Naive B cell (primary cell): Measurements from ENCODE around the gene PPIG. TPM values are rescaled to one million over a fixed set of nuclear protein-coding genes. Genes with fewer than 3 reads are reported as not detected.
A peak's percentile ranks its signal among the peaks of the same experiment; 100 is the strongest.
"Not testable (repeated sequence)": the region's sequence is repeated elsewhere in the genome, so short reads cannot be mapped to it uniquely, and the experiment has no call there.

ENCODE experiments used
- ATAC-seq, 2 donors: fragments of 150-1000 bp; cut with Tn5 transposase; 2 replicates each; pipeline ENCODE4 v1.10.0; 2021; ENCODE audit warnings: low read depth in 2 of 2, mild to moderate bottlenecking in 2 of 2, moderate library complexity in 2 of 2
- DNase-seq: peaks from one replicate; pipeline ENCODE4 v3.0.0; 2022
- H3K27ac Mint-ChIP-seq, 6 donors: one replicate each; pipeline ENCODE4 v1.8.0; 2020 to 2022; ENCODE audit warnings: mild to moderate bottlenecking in 6 of 6, mixed read lengths in 6 of 6, moderate library complexity in 5 of 6, inconsistent platforms in 2 of 6
- H3K27me3 Mint-ChIP-seq, 3 donors: one replicate each; pipeline ENCODE4 v1.8.0; 2021 to 2022; ENCODE audit warnings: mixed read lengths in 3 of 3, mild to moderate bottlenecking in 1 of 3
- H3K36me3 Mint-ChIP-seq, 2 donors: one replicate each; pipeline ENCODE4 v1.8.0; 2020 to 2022; ENCODE audit warnings: mixed read lengths in 2 of 2, inconsistent platforms in 1 of 2, mild to moderate bottlenecking in 1 of 2
- H3K4me1 Mint-ChIP-seq, 3 donors: one replicate each; pipeline ENCODE4 v1.8.0; 2020 to 2022; ENCODE audit warnings: mixed read lengths in 3 of 3, inconsistent platforms in 1 of 3, mild to moderate bottlenecking in 1 of 3, moderate library complexity in 1 of 3
- H3K4me3 Mint-ChIP-seq, 8 donors: one replicate each; pipeline ENCODE4 v1.8.0; 2020 to 2022; ENCODE audit warnings: mild to moderate bottlenecking in 8 of 8, mixed read lengths in 8 of 8, moderate library complexity in 8 of 8, inconsistent platforms in 2 of 8
- H3K9me3 Mint-ChIP-seq, 7 donors: one replicate each; pipeline ENCODE4 v1.8.0; 2020 to 2022; ENCODE audit warnings: mixed read lengths in 7 of 7, mild to moderate bottlenecking in 5 of 7, inconsistent platforms in 2 of 7, moderate library complexity in 1 of 7
- polyA plus RNA-seq, 6 donors: library from polyadenylated mRNA; unstranded; fragments of 300-500 nt; fragmentation: Illumina TruSeq; gene quantifications; one replicate each; pipeline ENCODE4 v1.2.3, GENCODE V29; 2021; ENCODE audit warnings: low read depth in 6 of 6

Gene PPIG
- polyA plus RNA-seq, 6 donors from 2014 or later: 43.4 to 107 (median 63.8) TPM

DNA sequence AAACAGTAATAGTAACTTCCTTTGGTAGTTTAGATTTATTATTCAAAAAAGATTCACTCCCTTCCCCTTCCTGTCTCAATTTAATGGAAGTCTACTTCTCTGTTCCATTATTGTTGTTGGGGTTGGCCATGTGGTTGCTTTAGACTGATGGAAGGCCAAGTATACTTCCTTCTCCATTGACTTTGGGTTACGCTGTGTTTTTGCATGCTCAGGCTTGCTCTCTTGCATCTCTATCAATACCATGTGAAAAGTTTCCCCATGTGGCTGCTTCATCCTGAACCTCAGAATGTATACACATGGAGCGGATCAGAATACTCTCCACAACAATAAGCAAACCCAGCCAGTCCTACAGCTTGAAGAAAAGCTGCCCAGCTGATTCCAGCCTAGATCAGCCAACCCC lies 89.8 kb downstream of the PPIG start:
- Mint-ChIP-seq H3K9me3 (peaks cover 0 to 1% (median 0%) of the 10 kb centered on the region in 7 donors), H3K27ac (no peak overlapping the region), H3K27me3 (peaks cover 5 to 28% (median 14%) of the 10 kb centered on the region in 3 donors), H3K4me3 (no peak overlapping the region), H3K4me1 (no peaks in the 10 kb centered on the region), H3K36me3 (no peaks in the 10 kb centered on the region)
- DNase-seq (no peak), ATAC-seq (no peak)

DNA sequence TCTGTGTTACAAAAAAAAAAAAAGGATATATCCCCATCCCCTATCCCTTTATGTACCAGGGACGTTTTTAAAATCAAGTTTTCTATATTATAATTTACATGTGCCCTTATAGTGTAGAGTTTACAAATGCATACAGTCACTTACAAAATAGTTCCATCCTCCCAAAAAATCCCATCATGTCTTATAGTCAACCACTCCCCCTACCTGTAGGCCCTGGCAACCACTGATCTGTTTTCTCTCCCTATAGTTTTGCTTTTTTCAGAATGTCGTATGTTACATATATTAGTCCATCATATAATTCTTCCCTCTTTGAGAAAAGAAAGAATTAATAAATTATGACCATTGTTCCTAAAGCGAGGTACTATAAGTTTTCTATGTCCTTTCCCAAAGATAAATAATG lies 92.2 kb downstream of the PPIG start:
- ATAC-seq: no peak
- no peak overlapping the region for H3K4me3 Mint-ChIP-seq
- H3K9me3 Mint-ChIP-seq: peaks cover 0 to 10% (median 3%) of the 10 kb centered on the region in 7 donors
- H3K27me3 Mint-ChIP-seq: peaks cover 5 to 20% (median 9%) of the 10 kb centered on the region in 3 donors
- peak overlapping the region in 1 of 6 donors; percentile 1 for H3K27ac Mint-ChIP-seq
- no peaks in the 10 kb centered on the region for H3K4me1 Mint-ChIP-seq
- H3K36me3 Mint-ChIP-seq: no peaks in the 10 kb centered on the region
- no peak for DNase-seq

DNA sequence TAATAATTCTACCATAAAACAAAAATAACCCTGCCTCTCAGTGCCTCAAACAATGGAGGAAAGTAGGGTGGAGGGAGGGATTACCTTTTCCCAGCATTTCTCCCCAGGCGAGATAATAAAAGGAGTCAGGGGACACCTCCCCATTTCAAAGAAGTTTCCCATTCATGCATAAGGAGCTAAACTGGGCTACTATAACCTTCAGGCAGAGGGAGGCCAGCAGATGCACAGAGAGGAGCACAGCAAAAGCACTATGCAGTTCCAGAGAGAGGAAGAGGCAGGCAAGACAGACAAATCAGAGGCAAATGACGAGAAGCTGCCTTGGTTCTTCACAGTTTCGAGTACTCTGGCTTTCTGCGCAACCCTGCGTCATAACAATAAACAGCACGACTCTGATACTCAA lies 92.7 kb downstream of the PPIG start:
- Mint-ChIP-seq H3K9me3 (peaks cover 0 to 10% (median 3%) of the 10 kb centered on the region in 7 donors), H3K4me1 (no peaks in the 10 kb centered on the region), H3K36me3 (no peaks in the 10 kb centered on the region), H3K4me3 (no peak overlapping the region), H3K27ac (peak overlapping the region in 1 of 6 donors; percentile 65), H3K27me3 (peaks cover 5 to 20% (median 9%) of the 10 kb centered on the region in 3 donors)
- ATAC-seq (no peak), DNase-seq (no peak)

DNA sequence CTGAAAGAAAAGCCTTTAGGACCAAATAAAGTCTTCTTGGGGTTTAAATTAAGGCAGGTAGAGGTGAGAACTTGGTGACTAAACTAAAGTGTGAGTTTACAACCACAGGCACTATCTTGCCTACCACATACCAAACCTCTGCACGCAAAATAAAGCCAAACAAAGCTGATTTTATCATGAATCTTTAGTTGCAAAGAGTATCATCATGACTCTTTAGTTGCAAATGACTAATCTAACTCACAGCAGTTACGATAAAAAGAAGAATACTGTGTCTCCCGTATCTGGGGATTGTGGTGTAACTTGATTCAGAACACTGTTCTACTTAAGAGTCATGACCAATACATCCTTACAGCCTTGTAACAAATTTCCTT lies 98.9 kb downstream of the PPIG start:
- H3K27me3 Mint-ChIP-seq: peaks cover 0 to 11% (median under 1%) of the 10 kb centered on the region in 3 donors
- no peaks in the 10 kb centered on the region for H3K4me1 Mint-ChIP-seq
- DNase-seq (no peak), ATAC-seq (no peak)
- no peaks in the 10 kb centered on the region for H3K36me3 Mint-ChIP-seq
- H3K4me3 Mint-ChIP-seq: no peak overlapping the region
- H3K9me3 Mint-ChIP-seq: peaks cover 0 to 10% (median 4%) of the 10 kb centered on the region in 7 donors
- H3K27ac Mint-ChIP-seq: no peak overlapping the region

DNA sequence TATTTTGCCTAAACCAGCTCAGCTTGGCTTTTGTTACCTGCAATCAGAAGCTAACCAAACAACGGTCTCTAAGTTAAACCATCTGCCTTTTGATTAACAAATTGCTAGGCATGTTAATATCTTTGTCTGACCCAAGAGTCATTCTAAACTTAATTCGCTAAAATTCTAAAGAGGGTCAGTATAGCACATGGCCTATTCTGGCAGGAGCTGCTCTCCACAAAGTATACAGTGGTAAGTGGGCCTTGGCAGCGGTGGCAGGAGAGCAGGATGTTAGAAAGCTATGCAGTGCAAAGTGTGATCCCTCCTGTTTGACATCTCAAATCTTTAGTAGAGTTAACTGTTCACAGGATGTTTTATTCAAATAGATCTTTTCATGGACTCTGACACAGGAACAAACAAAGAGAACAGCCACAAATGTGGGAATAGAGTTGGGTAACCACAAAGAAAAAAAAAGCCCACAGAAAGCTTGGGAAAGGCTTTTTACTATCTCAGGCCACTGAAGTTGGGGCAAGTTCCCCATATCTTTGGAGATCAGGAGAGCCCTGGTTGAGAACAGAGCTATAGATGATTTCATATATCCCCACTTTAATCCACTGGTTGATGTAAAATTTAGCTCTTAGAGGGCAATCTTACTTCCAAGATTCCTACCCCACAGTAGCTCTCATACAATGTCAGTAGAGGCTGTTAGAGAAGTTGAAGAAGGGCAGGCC lies 99.4 kb downstream of the PPIG start:
- no peaks in the 10 kb centered on the region for H3K4me1 Mint-ChIP-seq
- H3K4me3 Mint-ChIP-seq: no peak overlapping the region
- ATAC-seq (no peak), DNase-seq (no peak)
- peak overlapping the region in 1 of 6 donors; percentile 5 for H3K27ac Mint-ChIP-seq
- peaks cover 4 to 15% (median 6%) of the 10 kb centered on the region in 3 donors for H3K27me3 Mint-ChIP-seq
- H3K36me3 Mint-ChIP-seq: peaks cover 4 to 5% of the 10 kb centered on the region in 2 donors
- H3K9me3 Mint-ChIP-seq: peaks cover 3 to 16% (median 9%) of the 10 kb centered on the region in 7 donors

DNA sequence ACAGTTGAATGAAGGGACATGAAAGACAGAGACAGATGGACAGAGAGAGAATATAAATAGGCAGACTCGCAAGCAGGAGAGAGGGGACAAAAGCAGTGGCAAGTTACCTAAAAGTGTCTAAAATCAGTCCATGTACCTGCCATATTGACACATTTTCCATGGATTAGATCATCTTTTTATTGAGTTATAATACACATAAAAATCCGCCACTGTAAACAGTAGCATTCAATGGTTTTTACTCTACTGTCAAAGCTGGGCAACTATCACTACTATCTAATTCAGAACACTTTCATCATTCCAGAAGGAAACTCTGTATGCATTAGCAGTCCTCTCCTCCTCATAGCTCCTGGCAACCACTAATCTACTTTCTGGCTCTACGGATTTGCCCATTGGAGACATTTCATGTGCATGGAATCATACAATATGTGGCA lies 100.0 kb downstream of the PPIG start:
- ATAC-seq (no peak), DNase-seq (no peak)
- no peak overlapping the region for H3K27ac Mint-ChIP-seq
- H3K9me3 Mint-ChIP-seq: peaks cover 6 to 21% (median 12%) of the 10 kb centered on the region in 7 donors
- no peak overlapping the region for H3K4me3 Mint-ChIP-seq
- peaks cover 8 to 9% of the 10 kb centered on the region in 2 donors for H3K36me3 Mint-ChIP-seq
- H3K4me1 Mint-ChIP-seq: no peaks in the 10 kb centered on the region
- peaks cover 8 to 20% (median 11%) of the 10 kb centered on the region in 3 donors for H3K27me3 Mint-ChIP-seq

DNA sequence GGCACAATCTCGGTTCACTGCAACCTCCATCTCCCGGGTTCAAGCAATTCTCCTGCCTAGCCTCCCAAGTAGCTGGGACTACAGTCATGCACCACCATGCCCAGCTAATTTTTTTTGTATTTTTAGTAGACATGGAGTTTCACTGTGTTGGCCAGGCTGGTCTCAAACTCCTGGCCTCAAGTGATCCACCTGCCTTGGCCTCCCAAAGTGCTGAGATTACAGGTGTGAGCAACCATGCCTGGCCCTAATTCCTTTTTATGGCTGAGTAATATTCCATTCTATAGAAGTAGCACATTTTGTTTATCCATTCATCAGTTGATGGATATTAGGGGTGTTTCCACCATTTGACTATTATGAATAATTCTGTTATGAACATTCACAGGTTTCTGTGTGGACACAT lies 100.6 kb downstream of the PPIG start:
- not testable (repeated sequence) for H3K36me3 Mint-ChIP-seq, DNase-seq, H3K27ac Mint-ChIP-seq, H3K4me1 Mint-ChIP-seq, H3K4me3 Mint-ChIP-seq, ATAC-seq
- Mint-ChIP-seq H3K27me3 (peaks cover 8 to 20% (median 11%) of the 10 kb centered on the region in 3 donors), H3K9me3 (peaks cover 6 to 26% (median 17%) of the 10 kb centered on the region in 7 donors)

DNA sequence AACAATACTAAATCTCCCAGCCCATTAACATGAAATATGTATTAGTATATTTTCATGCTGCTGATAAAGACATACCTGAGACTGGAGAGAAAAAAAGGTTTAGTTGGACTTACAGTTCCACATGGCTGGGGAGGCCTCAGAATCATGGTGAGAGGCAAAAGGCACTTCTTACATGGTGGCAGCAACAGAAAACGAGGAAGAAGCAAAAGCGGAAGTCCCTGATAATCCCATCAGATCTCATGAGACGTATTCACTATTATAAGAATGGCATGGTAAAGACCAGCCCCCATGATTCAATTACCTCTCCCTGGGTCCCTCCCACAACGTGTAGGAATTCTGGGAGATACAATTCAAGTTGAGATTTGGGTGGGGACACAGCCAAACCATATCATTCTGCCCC lies 102.7 kb downstream of the PPIG start:
- DNase-seq, H3K27ac Mint-ChIP-seq, ATAC-seq, H3K4me3 Mint-ChIP-seq, H3K4me1 Mint-ChIP-seq: not testable (repeated sequence)
- Mint-ChIP-seq H3K36me3 (peaks cover 8 to 23% of the 10 kb centered on the region in 2 donors), H3K9me3 (peaks cover 10 to 32% (median 24%) of the 10 kb centered on the region in 7 donors), H3K27me3 (peaks cover 14 to 32% (median 24%) of the 10 kb centered on the region in 3 donors)

DNA sequence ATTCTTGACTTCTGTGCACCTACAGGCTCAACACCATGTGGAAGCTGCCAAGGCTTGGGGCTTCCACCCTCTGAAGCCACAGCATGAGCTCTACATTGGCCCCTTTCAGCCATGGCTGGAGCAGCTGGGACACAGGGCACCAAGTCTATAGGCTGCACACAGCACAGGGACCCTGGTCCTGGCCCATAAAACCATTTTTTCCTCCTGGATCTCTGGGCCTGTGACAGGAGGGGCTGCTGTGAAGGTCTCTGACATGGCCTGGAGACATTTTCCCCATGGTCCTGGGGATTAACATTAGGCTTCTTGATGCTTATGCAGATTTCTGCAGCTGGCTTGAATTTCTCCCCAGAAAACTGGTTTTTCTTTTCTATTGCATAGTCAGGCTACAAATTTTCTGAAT lies 103.8 kb downstream of the PPIG start:
- not testable (repeated sequence) for ATAC-seq, H3K4me3 Mint-ChIP-seq, H3K27ac Mint-ChIP-seq, H3K4me1 Mint-ChIP-seq, DNase-seq
- Mint-ChIP-seq H3K27me3 (peaks cover 21 to 41% (median 33%) of the 10 kb centered on the region in 3 donors), H3K9me3 (peaks cover 10 to 39% (median 24%) of the 10 kb centered on the region in 7 donors), H3K36me3 (peaks cover 8 to 24% of the 10 kb centered on the region in 2 donors)

DNA sequence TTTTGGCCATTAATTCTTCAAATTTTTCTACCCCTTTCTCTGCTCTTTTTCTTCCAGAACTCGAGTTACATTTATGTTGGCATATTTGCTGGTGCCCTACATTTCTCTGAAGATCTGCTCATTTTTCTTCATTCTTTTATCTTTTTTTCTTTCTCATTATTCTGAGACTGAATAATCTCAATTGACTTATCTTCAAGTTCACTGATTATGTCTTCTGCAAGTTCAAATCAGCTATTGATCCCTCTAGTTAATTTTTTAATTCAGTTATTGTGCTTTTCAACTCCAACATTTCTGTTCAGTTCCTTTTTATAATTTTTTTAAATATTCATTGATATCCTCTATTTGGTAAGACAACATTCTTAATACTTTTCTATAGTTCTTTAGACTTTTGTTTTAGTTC lies 106.8 kb downstream of the PPIG start:
- Mint-ChIP-seq H3K4me1 (peaks cover 6 to 17% (median 14%) of the 10 kb centered on the region in 3 donors), H3K36me3 (peaks cover 8 to 24% of the 10 kb centered on the region in 2 donors), H3K4me3 (peak overlapping the region in 1 of 8 donors; percentile 44), H3K27me3 (peaks cover 21 to 45% (median 33%) of the 10 kb centered on the region in 3 donors), H3K27ac (peak overlapping the region in 2 of 6 donors; percentile 26 to 98), H3K9me3 (peaks cover 10 to 39% (median 24%) of the 10 kb centered on the region in 7 donors)
- DNase-seq (no peak), ATAC-seq (no peak)

Other genes starting within 250 kb of the PPIG start
- gene LRP2, start 221.8 kb upstream of the PPIG start, polyA plus RNA-seq: not detected
- under 1 TPM in 3 of 6 donors, not detected in 3; 0.19 to 0.44 (median 0.29) TPM for gene BBS5, start 104.9 kb upstream of the PPIG start, polyA plus RNA-seq
- not detected for gene KLHL41, start 74.6 kb upstream of the PPIG start, polyA plus RNA-seq
- gene FASTKD1, start 10.5 kb upstream of the PPIG start, polyA plus RNA-seq: 10 to 100 TPM in 4 of 6 donors, 1 to 10 TPM in 2; 7.5 to 21.5 (median 12.1) TPM
- not detected for gene CFAP210, start 110.1 kb downstream of the PPIG start, polyA plus RNA-seq
- 1 to 10 TPM; 5.7 to 8.6 (median 7.0) TPM for gene PHOSPHO2, start 110.1 kb downstream of the PPIG start, polyA plus RNA-seq
- gene KLHL23, start 149.5 kb downstream of the PPIG start, polyA plus RNA-seq: 1 to 10 TPM in 3 of 6 donors, under 1 TPM in 2, not detected in 1; 0.87 to 3.8 (median 2.4) TPM
- gene SSB, start 214.5 kb downstream of the PPIG start, polyA plus RNA-seq: 100 to 1,000 TPM in 3 of 6 donors, 10 to 100 TPM in 3; 54.4 to 133 (median 100) TPM
- gene METTL5, start 240.6 kb downstream of the PPIG start, polyA plus RNA-seq: 100 to 1,000 TPM; 134 to 225 (median 146) TPM
- gene UBR3, start 243.1 kb downstream of the PPIG start, polyA plus RNA-seq: 10 to 100 TPM in 1 of 6 donors, 1 to 10 TPM in 5; 6.1 to 11.9 (median 7.1) TPM